ENCODE measurements around the gene ITGAD. TPM values are rescaled to one million over a fixed set of nuclear protein-coding genes. Genes with fewer than 3 reads are reported as not detected.

ITGAD gene
- polyA plus RNA-seq, 2 of the 4 experiments (the other 2 are of a cell fraction): not detected

DNA sequence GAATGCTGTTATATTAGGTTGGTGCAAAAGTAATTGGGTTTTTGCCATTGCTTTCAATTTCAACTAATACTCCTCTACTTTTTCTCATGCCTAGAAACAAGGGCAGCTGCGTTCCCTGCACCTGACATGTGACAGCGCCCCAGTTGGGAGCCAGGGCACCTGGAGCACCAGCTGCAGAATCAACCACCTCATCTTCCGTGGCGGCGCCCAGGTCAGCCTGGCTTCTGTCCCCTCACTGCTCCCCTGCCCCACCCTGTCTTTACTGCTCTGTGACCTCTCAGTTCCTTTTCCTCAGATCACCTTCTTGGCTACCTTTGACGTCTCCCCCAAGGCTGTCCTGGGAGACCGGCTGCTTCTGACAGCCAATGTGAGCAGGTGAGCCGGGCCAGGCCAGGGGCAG, 16.4 kb upstream of the ITGAD start:
- Histone ChIP-seq H3K4me3 (no peak overlapping the region), H3K4me2 (no peak overlapping the region), H3K4me1 (no peaks in the 10 kb centered on the region), H3K9me3 (no peaks in the 10 kb centered on the region), H3K27ac (no peak overlapping the region)
- no peak for TF ChIP-seq EHMT2 (IDR thresholded peaks at IDR 0.05; ENCODE audit: low read depth)
- TF ChIP-seq, protein P1, sequence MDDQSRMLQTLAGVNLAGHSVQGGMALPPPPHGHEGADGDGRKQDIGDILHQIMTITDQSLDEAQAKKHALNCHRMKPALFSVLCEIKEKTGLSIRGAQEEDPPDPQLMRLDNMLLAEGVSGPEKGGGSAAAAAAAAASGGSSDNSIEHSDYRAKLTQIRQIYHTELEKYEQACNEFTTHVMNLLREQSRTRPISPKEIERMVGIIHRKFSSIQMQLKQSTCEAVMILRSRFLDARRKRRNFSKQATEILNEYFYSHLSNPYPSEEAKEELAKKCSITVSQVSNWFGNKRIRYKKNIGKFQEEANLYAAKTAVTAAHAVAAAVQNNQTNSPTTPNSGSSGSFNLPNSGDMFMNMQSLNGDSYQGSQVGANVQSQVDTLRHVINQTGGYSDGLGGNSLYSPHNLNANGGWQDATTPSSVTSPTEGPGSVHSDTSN (IDR thresholded peaks at IDR 0.05): no peak
- no peak for TF ChIP-seq MAFK (IDR thresholded peaks at IDR 0.05; ENCODE audit: partially characterized antibody)
- no peak for TF ChIP-seq TFCP2L1 (CRISPR knock-in tag; IDR thresholded peaks at IDR 0.05)
- TF ChIP-seq, protein P2, sequence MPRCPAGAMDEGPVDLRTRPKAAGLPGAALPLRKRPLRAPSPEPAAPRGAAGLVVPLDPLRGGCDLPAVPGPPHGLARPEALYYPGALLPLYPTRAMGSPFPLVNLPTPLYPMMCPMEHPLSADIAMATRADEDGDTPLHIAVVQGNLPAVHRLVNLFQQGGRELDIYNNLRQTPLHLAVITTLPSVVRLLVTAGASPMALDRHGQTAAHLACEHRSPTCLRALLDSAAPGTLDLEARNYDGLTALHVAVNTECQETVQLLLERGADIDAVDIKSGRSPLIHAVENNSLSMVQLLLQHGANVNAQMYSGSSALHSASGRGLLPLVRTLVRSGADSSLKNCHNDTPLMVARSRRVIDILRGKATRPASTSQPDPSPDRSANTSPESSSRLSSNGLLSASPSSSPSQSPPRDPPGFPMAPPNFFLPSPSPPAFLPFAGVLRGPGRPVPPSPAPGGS (IDR thresholded peaks at IDR 0.05): no peak
- TF ChIP-seq CEBPB (IDR thresholded peaks at IDR 0.05): no peak
- TF ChIP-seq RCOR1 (IDR thresholded peaks at IDR 0.05; ENCODE audit: low read depth, low read length): no peak
- TF ChIP-seq ESRRA (IDR thresholded peaks at IDR 0.05; ENCODE audit: borderline replicate concordance, low read length): no peak
- TF ChIP-seq EP300 (IDR thresholded peaks at IDR 0.05): no peak
- no peak for TF ChIP-seq CBX8 (IDR thresholded peaks at IDR 0.05)
- TF ChIP-seq FOSB (CRISPR knock-in tag; IDR thresholded peaks at IDR 0.05): no peak
- TF ChIP-seq NR3C1 (IDR thresholded peaks at IDR 0.05): no peak
- no peak for TF ChIP-seq MYC (IDR thresholded peaks at IDR 0.05; ENCODE audit: borderline replicate concordance, low read length)
- TF ChIP-seq, protein P3, sequence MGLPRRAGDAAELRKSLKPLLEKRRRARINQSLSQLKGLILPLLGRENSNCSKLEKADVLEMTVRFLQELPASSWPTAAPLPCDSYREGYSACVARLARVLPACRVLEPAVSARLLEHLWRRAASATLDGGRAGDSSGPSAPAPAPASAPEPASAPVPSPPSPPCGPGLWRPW (IDR thresholded peaks at IDR 0.05): no peak
- TF ChIP-seq, protein P4, sequence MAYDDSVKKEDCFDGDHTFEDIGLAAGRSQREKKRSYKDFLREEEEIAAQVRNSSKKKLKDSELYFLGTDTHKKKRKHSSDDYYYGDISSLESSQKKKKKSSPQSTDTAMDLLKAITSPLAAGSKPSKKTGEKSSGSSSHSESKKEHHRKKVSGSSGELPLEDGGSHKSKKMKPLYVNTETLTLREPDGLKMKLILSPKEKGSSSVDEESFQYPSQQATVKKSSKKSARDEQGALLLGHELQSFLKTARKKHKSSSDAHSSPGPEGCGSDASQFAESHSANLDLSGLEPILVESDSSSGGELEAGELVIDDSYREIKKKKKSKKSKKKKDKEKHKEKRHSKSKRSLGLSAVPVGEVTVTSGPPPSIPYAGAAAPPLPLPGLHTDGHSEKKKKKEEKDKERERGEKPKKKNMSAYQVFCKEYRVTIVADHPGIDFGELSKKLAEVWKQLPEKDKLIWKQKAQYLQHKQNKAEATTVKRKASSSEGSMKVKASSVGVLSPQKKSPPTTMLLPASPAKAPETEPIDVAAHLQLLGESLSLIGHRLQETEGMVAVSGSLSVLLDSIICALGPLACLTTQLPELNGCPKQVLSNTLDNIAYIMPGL (CRISPR knock-in tag; IDR thresholded peaks at IDR 0.05; ENCODE audit: borderline replicate concordance): no peak
- no peak for TF ChIP-seq RAD21 (conservative IDR thresholded peaks at IDR 0.05 in 1 of 2, IDR thresholded peaks at IDR 0.05 in 1 of 2)
- ATAC-seq (no peak), FAIRE-seq (no peak), DNase-seq (ENCODE audit: low read depth in 1 of 2, low spot score in 1 of 2) (no peak)
- POLR2A ChIA-PET: no interaction called here
- WGBS (ENCODE audit: missing lambda C conversion rate): 64% methylated on average over 8 of the region's 8 CpGs
- CTCF ChIA-PET: interaction anchor here (1.0 kb wide), 1 partner anchor 9 kb away, joined by 3 read pairs; no protein-coding TSS in a partner anchor

DNA sequence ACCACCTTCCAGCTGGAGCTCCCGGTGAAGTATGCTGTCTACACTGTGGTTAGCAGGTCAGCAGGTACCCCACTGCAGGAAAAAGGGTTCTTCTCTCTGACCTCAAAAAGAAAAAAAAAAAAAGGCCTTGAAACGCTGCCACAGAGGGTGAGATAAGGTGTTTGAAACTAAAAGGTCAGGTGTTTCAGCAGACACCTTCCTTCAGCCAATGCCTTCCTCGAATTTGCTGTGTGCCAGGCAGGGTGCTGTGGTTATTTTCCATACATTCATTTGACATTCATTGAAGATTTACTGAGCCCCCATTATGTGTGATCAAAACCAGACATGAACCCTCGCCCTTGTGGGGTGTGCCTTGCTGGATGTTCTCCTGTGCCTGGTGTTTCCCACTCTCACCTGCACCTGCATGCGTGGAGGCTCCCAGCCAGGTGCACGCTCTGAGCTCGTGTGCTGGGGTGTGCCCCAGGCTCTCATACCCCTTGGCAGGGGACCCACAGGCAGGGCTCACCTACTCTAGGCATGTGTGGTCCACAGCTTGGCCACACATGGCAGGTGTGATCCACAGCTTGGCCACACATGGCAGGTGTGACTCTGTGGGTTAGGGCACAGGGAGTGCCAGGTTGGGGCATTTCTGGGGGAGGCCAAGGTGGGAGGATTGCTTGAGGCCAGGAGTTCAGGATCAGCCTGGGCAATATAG, 15.8 kb upstream of the ITGAD start:
- POLR2A ChIA-PET: no interaction called here
- 33% methylated on average over 7 of the region's 7 CpGs for WGBS (ENCODE audit: missing lambda C conversion rate)
- no peak for DNase-seq (ENCODE audit: low read depth in 1 of 2, low spot score in 1 of 2)
- no peaks in the 10 kb centered on the region for H3K9me3 ChIP-seq
- no peak for FAIRE-seq
- no peak for TF ChIP-seq NR3C1 (IDR thresholded peaks at IDR 0.05)
- H3K4me1 ChIP-seq: no peaks in the 10 kb centered on the region
- CTCF ChIA-PET: interaction anchor here (1.0 kb wide), 1 partner anchor 14 kb away, joined by 3 read pairs; no protein-coding TSS in a partner anchor
- no peak for ATAC-seq
- H3K27ac ChIP-seq: no peak overlapping the region
- H3K4me2 ChIP-seq: no peak overlapping the region
- no peak overlapping the region for H3K4me3 ChIP-seq

DNA sequence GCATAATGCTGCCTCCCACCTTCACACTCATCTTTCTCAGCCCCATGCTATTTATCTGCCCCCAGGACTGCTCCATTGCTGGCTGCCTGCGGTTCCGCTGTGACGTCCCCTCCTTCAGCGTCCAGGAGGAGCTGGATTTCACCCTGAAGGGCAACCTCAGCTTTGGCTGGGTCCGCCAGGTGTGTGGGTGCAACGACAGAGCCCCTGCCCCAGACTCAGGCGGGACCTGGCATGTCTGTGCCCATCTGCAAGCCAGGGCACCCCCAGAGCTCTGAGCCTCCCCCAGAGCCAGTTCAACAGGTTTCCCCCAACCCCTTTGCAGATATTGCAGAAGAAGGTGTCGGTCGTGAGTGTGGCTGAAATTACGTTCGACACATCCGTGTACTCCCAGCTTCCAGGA, 12.9 kb upstream of the ITGAD start:
- ATAC-seq: no peak
- WGBS (ENCODE audit: missing lambda C conversion rate): 80% methylated on average over 11 of the region's 12 CpGs
- DNase-seq (ENCODE audit: low read depth in 1 of 2, low spot score in 1 of 2): no peak
- ChIA-PET POLR2A (no interaction called here), CTCF (interaction anchor here (0.6 to 1.3 kb wide), 4 partner anchors 34 to 164 kb away, joined by 3 to 4 read pairs (median 3); no protein-coding TSS in a partner anchor)
- Histone ChIP-seq H3K9me3 (no peaks in the 10 kb centered on the region), H3K4me2 (no peak overlapping the region), H3K4me3 (no peak overlapping the region), H3K27ac (no peak overlapping the region), H3K4me1 (no peaks in the 10 kb centered on the region)
- no peak for FAIRE-seq
- TF ChIP-seq RFX5 (IDR thresholded peaks at IDR 0.05): no peak
